ENCODE measurements around the gene GUCY2D.

Gene GUCY2D

GRCh38 chr17:8005357-8005756, 2.9 kb downstream of the GUCY2D start:
- no peak for DNase-seq
- H3K4me3 Mint-ChIP-seq = no peak overlapping the region
- TF ChIP-seq CTCF (IDR thresholded peaks at IDR 0.05) = no peak
- H3K27ac Mint-ChIP-seq = peak overlapping the region; percentile 29
- H3K4me1 Mint-ChIP-seq = peaks cover 15% of the 10 kb centered on the region
- peaks cover 73% of the 10 kb centered on the region for H3K27me3 Mint-ChIP-seq (ENCODE audit: low read depth, poor library complexity)
- H3K36me3 Mint-ChIP-seq (ENCODE audit: low read depth) = no peaks in the 10 kb centered on the region
- H3K9me3 Mint-ChIP-seq = peaks cover 12% of the 10 kb centered on the region

- no peak for TF ChIP-seq CTCF (IDR thresholded peaks at IDR 0.05)
- peaks cover 7% of the 10 kb centered on the region for H3K9me3 Mint-ChIP-seq
- no peak for DNase-seq
- no peak overlapping the region for H3K4me3 Mint-ChIP-seq
- no peaks in the 10 kb centered on the region for H3K36me3 Mint-ChIP-seq (ENCODE audit: low read depth)
- peaks cover 69% of the 10 kb centered on the region for H3K27me3 Mint-ChIP-seq (ENCODE audit: low read depth, poor library complexity)
- no peak overlapping the region for H3K27ac Mint-ChIP-seq
- peaks cover 15% of the 10 kb centered on the region for H3K4me1 Mint-ChIP-seq
Observed at GRCh38 chr17:8005967-8006730, 3.7 kb downstream of the GUCY2D start.

GRCh38 chr17:8006836-8007680, 4.6 kb downstream of the GUCY2D start:
- H3K27ac Mint-ChIP-seq = peak overlapping the region; percentile 42
- peaks cover 11% of the 10 kb centered on the region for H3K4me1 Mint-ChIP-seq
- no peaks in the 10 kb centered on the region for H3K36me3 Mint-ChIP-seq (ENCODE audit: low read depth)
- H3K4me3 Mint-ChIP-seq = no peak overlapping the region
- TF ChIP-seq CTCF (IDR thresholded peaks at IDR 0.05) = no peak
- H3K27me3 Mint-ChIP-seq (ENCODE audit: low read depth, poor library complexity) = peaks cover 62% of the 10 kb centered on the region
- peaks cover 1% of the 10 kb centered on the region for H3K9me3 Mint-ChIP-seq
- no peak for DNase-seq

- H3K27ac Mint-ChIP-seq = no peak overlapping the region
Observed at GRCh38 chr17:8007836-8008235, 5.4 kb downstream of the GUCY2D start.

GRCh38 chr17:8012045-8012580, 9.7 kb downstream of the GUCY2D start:
- H3K4me1 Mint-ChIP-seq = peaks cover 13% of the 10 kb centered on the region
- H3K4me3 Mint-ChIP-seq = no peak overlapping the region
- H3K36me3 Mint-ChIP-seq (ENCODE audit: low read depth) = no peaks in the 10 kb centered on the region
- no peak overlapping the region for H3K27ac Mint-ChIP-seq
- TF ChIP-seq CTCF (IDR thresholded peaks at IDR 0.05) = no peak
- no peaks in the 10 kb centered on the region for H3K9me3 Mint-ChIP-seq
- DNase-seq = no peak
- H3K27me3 Mint-ChIP-seq (ENCODE audit: low read depth, poor library complexity) = peaks cover 67% of the 10 kb centered on the region

More at GRCh38 chr17:8007836-8008235, 5.4 kb downstream of the GUCY2D start:
- Mint-ChIP-seq H3K4me1 (peaks cover 9% of the 10 kb centered on the region), H3K4me3 (no peak overlapping the region), H3K27me3 (ENCODE audit: low read depth, poor library complexity) (peaks cover 61% of the 10 kb centered on the region), H3K9me3 (no peaks in the 10 kb centered on the region), H3K36me3 (ENCODE audit: low read depth) (no peaks in the 10 kb centered on the region)
- no peak for DNase-seq
- no peak for TF ChIP-seq CTCF (IDR thresholded peaks at IDR 0.05)

All from nephron progenitor cell (in vitro differentiated cells).